Endometrial microvascular endothelial cells (primary cell): Measurements from ENCODE around the gene RPS6KB1. TPM values are rescaled to one million over a fixed set of nuclear protein-coding genes. Genes with fewer than 3 reads are reported as not detected.
"Not testable (repeated sequence)": the region's sequence is repeated elsewhere in the genome, so short reads cannot be mapped to it uniquely, and the experiment has no call there.

Source experiments
- in situ Hi-C: cut with HindIII; loops from 2 replicates; pipeline ENCODE4 v1.10.0; 2017; ENCODE audit warnings: low sequenced_read_pairs, low pct_unique_long_range_greater_than_20kb; ENCODE audit errors: inconsistent ontology term
- total RNA-seq: library from RNA; depleted of rRNA; stranded (reverse); fragments of >200 nt; gene quantifications from one replicate; pipeline ENCODE4 v1.2.3, GENCODE V29; 2015; ENCODE audit errors: inconsistent ontology term

The RPS6KB1 gene
- total RNA-seq, 1 donor from 2014 or later, result 20.6 TPM

DNA sequence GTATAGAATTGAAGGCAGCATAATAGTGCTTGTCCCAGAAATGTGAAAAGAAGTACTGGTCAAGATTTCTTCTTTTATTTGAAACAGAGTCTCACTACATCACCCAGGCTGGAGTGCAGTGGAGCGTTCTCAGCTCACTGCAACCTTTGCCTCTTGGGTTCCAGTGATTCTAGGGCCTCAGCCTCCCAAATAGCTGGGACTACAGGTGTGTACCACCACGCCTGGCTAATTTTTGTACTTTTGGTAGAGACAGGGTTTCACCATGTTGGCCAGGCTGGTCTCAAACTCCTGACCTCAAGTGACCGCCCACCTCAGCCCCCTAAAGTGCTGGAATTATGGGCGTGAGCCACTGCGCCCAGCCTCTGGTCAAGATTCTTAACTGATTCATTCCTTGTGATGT lies 27.7 kb downstream of the RPS6KB1 start:
- in situ Hi-C loops, result not testable (repeated sequence)

DNA sequence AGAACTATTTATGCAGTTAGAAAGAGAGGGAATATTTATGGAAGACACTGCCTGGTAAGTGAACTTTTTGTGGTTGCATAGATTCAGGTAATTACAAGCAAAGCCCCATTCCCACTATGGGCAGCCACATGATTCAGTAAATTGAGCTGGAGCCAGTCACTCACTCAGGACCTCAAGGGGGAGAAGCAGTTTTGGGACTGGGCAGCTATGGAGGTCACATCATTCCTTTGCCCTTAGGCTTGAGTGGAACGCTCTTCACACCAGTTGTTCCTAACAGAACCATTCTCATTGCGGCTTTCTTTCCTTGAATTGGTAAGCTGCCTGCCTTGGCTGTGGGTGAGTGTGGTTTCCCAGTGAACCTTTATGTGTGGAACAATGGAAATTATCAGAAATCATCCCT lies 37.2 kb downstream of the RPS6KB1 start:
- in situ Hi-C loops, result not testable (repeated sequence)

- in situ Hi-C loops, result not testable (repeated sequence)
These were observed 37.8 kb downstream of the RPS6KB1 start for GRCh38 chr17:59930768-59931167.

DNA sequence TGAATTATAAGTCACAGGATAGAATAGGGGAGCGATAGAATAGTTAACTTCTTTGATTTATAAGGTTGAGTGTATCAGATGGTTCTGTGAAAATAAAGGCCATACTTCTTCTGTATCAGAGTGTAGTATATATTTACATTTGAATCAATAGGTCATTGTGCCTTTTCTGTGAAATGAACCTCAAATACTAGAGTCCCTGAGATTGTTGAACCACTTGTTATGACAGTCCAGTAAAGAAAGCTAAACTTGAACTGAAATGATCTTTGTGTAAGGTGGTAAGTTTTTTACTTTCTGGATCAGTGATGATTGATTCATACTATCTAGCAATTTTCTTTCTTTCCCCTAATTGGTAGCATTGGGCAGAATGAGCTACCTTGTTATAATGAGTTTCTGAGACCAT lies 40.4 kb downstream of the RPS6KB1 start:
- in situ Hi-C loops, result not testable (repeated sequence)

- in situ Hi-C loops, result not testable (repeated sequence)
These were observed 47.8 kb downstream of the RPS6KB1 start for GRCh38 chr17:59940697-59941096.

DNA sequence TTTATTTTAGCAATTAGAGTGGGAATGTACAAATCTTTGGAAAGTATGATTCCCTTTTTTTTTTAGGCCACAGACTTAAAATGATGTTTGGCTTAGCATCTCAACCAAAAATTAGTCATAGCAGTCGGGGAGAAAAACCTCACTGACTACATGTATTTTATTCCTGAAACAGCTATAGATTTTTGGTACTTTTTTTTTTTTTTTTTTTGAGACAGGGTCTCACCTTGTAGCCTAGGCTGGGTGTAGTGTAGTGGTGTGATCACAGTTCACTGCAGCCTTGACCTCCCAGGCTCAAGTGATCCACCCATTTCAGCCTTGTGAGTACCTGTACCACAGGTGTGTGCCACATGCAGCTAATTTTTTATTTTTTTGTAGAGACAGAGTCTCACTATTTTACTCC lies 48.2 kb downstream of the RPS6KB1 start:
- in situ Hi-C loops, result no loop called here

- in situ Hi-C loops, result not testable (repeated sequence)
These were observed 53.5 kb downstream of the RPS6KB1 start for GRCh38 chr17:59946433-59946832.

GRCh38 chr17:59947310-59947709 lies 54.4 kb downstream of the RPS6KB1 start:
- in situ Hi-C loops, result not testable (repeated sequence)

- in situ Hi-C loops, result no loop called here
These were observed 57.1 kb downstream of the RPS6KB1 start for GRCh38 chr17:59950049-59950448.

DNA sequence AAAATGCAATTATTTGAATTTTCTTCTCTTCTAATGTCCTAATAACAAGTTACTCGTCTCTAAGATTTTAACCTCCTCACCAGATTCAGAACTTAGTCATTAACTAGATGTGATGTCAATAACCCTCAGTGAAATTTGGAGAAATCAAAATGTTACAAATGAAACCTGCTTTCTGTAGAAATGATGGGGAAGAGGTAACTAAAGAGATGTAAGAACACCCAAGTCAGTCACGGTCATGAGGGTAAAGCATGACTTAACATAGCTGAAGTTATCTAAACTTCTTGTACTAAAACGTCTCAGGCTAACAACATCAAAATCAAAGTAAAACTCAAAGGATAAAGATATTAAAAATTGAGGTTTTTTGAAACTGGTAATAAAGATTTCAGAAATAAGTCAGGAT lies 61.9 kb downstream of the RPS6KB1 start:
- in situ Hi-C loops, result no loop called here

DNA sequence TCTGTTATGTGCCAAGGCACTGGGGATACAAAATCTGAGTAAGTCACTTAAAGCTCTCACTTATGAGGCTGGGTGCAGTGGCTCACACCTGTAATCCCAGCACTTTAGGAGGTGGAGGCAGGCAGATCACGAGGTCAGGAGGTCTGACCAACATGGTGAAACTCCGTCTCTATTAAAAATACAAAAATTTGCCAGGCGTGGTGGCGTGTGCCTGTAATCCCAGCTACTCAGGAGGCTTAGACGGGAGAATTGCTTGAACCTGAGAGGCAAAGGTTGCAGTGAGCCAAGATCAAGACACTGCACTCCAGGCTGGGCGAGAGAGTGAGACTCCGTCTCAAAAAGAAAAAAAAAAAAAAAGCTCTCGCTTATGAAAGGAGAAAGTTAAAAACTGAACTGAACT lies 66.7 kb downstream of the RPS6KB1 start:
- in situ Hi-C loops, result not testable (repeated sequence)

GRCh38 chr17:59962739-59963318 lies 69.9 kb downstream of the RPS6KB1 start:
- in situ Hi-C loops, result no loop called here

DNA sequence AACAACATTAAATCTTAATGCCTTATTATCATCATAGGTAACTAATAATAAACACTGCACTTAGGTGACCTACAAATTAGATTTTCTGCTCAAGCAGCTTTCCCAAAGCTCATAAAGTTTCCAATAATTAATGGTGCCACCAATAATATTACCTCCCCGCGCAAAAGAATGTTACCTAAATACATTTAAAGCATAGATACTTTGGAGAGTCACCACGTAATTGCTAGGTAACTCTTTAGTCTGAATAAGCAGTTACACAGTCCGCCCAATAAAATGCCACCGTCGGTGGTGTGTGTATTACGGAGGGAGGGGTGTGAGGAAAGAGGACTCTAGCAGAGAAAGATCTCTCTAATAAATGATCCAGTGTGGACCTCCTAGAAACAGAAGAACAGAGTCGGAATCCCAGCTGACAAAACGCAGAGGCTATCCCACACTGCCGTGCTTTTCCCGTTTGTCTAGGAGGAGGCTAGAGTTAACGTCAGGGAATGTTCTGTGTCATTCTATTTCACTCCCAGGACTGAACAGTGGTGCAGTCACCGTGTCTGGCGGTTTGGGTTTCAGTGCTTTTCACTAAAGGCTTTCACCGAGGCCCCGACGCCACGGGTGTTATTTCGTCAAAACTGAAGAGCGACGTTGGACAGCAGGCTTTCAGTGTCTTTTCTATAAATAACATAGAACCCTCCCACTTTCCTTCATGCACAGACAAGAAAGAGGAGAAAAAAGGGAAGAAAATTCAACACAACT lies 71.0 kb downstream of the RPS6KB1 start:
- in situ Hi-C loops, result no loop called here

DNA sequence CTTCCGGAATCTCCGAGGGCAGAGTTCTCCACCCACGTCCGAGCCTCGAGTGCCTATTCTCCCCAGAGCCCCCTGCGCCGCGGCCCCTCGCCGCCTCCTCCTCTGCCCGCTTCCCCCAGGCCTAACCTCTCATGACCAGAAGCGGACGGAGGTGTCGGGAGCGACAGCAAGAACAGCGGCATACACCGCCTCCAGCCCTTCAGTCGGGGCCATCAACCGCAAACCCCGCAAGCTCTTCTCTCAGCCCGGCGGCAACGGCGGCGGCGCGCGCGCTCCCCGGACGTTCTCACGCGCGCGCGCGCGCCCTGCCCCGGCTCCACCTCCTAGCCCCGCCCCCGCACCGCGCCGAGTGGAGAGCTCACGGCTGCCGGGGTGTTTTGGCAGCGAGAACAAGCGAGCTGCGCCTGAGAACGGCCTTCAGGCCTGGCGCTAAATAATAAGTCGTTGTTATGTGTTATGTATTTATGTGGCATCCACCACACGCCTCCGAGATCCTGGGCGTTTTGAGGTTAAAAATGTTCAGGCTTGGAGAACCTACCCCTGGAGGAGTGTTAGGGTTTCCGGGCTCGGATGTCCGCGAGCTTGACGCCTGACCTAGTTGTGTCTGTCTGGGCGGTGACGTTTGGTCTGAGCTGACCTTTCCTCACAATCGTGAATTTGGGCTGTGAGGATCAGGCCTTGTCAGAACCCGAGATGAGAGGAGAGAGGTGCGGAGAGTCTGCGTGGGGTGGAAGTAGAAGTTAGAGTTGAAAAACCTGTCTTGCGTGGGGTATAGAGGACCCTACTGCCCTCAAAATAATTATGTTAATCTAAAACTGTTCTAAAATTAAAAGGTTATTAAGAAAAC lies 71.8 kb downstream of the RPS6KB1 start, which contains the start of gene RNFT1:
TSS of gene RNFT1 (minus strand) at position 259 of the 847 bp plus-strand sequence. CDS start at position 182, 77 bp downstream.
- in situ Hi-C loops, result no loop called here

DNA sequence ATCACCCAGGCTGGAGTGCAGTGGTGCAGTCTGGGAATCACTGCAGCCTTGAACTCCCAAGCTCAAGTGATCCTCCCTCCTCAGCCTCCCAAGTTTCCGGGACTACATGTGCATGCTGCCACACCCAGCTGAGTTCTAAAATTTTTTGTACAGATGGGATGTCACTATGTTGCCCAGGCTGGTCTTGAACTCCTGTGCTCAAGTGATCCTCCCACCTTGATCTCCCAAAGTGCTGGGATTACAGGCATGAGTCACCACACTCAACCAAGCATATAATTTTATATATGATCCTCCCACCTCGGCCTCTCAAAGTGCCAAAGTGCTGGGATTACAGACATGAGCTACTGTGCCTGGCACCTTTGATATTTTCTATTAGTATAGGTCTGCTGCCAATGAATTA lies 78.8 kb downstream of the RPS6KB1 start:
- in situ Hi-C loops, result not testable (repeated sequence)

GRCh38 chr17:59972778-59973177 lies 79.9 kb downstream of the RPS6KB1 start:
- in situ Hi-C loops, result no loop called here

DNA sequence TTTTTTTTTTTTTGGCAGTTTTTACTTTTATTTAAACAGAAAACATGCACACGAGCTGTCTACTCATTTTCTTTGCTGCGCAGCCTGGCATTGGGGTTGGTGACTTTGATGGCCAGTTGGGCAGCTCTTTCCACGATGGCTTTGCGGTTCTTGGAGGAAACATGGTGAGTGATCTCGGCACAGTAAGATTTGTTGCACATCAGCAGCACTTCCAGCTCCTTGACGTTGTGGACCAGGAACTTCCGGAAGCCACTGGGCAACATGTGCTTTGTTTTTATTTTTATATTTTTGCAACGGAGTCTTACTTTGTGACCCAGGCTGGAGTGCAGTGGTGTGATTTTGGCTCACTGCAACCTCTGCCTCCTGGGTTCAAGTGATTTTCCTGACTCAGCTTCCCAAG lies 80.6 kb downstream of the RPS6KB1 start:
- in situ Hi-C loops, result not testable (repeated sequence)

GRCh38 chr17:59975166-59975565 lies 82.2 kb downstream of the RPS6KB1 start:
- in situ Hi-C loops, result not testable (repeated sequence)

DNA sequence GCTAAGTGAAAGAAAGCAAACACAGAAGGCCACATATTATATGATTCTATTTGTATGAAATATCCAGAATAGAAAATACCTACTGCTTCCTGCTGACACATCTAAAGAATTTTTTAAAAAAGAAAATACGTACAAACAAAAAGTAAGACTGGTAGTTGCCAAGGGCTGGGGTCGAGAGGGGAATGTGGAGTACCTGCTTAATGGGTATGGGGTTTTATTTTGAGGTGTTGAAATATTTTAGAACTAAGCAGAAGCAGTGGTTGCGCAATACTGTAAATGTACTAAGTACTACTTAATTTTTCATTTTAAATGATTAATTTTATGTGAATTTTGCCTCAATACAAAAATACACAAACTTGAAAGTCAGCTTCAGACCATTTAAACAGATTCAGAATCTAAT lies 103.7 kb downstream of the RPS6KB1 start:
- in situ Hi-C loops, result not testable (repeated sequence)
